Stimulated activated CD8-positive, alpha-beta memory T cell treated with anti-CD3 and anti-CD28 coated beads, Interleukin-15, amount 100 ng/mL, for 24 hours (primary cell): ENCODE results near the gene ORM1.
A peak's percentile ranks its signal among the peaks of the same experiment; 100 is the strongest.

Experiments used
- DNase-seq: peaks from one replicate; pipeline ENCODE4 v3.0.0-alpha.2; 2020; ENCODE audit warnings: low read depth

The ORM1 gene

DNA sequence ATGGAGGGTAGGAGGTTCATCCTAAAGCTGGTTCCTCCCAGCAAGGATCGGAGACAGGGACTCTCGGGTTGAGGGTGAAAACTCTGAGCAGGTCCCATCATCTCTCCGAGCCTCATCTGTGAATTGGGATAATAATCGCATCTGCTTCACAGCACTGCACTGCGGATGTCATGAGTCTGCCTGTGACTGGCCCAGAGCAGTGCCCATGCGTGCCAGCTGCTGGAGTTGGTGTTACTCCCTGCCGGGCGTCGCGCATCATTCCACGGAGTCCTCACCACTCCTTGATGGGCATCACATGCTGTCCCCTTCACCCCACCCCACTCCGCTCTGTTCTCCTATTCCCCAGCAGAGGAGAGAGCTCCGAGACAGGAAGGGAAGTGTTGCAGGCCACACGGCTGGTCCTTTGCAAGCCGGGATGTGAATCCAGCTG is 35.1 kb upstream of the ORM1 start:
- DNase-seq: no peak

DNA sequence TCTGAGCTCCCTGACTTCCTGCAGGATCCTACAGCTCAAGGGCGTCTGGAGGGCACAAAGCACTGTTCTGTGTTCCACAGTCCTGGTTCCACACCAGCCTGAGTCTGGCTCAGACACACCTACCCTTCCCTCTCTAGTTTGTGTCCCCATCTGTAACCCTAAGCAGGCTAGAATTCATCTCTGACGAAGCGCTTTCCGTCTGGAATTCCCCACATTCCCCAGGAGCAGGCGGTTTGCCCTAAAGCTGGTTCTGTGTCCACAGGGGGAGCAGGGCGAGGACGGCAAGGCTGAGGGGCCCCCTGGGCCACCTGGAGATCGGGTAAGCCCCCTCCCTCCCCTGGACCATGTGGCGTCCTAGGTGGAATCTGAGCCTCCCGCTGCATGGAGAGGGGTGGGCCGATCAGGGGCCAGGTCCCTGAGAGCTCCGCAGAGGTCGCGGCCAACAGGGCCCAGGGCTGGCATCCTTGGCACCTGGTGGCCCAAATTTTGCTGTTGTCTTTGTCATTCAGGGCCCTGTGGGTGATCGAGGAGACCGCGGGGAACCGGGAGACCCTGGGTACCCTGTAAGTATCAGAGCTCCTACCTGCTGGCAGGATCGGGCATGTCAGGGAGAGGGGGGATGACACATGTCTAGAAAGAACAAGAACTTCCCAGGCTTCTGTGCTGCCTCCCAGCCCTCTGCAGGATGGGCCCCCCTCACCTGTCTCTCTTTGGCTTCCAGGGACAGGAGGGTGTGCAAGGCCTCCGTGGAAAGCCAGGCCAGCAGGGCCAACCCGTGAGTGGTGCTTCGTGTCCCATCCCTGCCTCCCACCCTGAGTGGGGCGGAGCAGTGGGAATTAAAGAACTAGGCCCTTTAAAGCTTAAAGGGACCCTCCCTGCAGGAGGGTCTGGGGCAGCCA is 34.5 kb upstream of the ORM1 start:
- no peak for DNase-seq

DNA sequence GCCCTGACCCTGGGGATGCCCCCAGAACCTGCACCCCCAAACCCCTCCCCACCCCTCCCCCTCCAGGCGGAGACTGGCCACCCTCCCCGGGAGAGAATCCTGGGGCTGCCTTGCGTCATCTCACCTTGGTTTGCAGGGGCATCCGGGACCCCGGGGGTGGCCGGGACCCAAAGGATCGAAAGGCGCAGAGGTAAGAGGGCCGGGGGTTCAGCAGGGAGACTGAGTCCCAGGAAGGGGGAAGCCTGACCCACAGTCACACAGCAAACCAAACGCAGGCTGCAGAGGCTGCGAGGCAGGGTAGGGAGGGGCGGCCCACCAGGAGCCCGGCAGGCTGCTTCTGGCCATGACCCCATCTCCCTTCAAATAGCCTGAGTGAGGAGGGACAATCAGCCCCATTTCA is 33.8 kb upstream of the ORM1 start:
- no peak for DNase-seq

DNA sequence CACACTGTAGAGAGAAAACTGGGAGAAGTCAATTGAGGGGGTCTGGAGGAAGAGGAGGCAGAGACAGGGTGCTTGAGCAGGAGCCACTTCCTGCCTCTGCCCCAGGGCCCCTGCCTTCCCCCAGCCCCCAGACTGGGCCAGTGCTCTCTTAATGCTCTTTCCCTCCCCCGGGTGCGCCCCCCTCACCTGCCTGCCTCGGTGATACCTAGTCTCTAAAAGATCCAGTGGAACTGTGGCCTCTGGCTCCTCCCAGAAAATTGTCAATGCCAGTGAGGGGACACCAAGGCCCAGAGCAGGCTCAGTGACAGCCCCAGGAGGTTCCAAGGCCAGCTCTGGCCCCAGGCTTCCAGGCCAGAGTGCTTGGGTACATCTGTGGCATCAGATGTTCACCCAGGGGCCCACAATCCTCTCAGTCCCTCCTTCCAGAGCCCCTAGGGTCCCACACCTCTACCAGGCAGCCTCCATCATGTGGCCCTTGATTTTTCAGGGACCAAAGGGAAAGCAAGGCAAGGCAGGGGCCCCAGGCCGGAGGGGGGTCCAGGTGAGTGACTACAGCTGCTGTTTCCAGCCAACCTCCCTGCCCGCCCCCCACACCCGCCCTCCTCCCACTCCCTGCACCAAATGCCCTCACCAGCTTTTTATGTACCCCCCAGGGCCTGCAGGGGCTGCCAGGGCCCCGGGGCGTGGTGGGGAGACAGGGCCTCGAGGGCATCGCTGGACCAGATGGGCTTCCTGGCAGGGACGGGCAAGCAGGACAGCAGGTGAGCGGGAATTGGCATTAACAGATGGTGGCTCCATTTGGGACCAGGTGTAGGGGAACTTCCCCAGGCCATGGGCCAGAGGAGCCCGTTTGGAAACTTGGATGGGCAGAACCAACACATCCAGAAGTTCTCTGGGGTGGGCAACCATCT is 33.1 kb upstream of the ORM1 start:
- no peak for DNase-seq

DNA sequence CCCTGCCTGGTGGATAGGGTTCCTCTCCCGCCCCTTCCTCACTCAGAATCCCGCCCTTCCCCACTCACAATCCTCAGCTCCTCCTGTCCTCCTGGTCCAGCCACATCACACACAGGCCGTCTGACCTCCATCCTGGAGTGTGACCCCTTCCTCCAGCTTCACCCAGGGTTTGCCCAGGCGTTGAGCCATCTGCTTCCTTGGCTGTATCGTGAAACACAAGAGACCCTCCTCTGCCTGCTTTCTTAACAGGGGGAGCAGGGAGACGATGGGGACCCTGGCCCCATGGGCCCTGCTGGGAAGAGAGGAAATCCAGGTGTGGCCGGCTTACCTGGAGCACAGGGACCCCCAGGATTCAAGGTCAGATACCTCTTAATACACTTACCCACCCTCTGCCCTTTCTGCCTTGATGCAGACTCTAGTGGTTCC is 32.3 kb upstream of the ORM1 start:
- DNase-seq: no peak

DNA sequence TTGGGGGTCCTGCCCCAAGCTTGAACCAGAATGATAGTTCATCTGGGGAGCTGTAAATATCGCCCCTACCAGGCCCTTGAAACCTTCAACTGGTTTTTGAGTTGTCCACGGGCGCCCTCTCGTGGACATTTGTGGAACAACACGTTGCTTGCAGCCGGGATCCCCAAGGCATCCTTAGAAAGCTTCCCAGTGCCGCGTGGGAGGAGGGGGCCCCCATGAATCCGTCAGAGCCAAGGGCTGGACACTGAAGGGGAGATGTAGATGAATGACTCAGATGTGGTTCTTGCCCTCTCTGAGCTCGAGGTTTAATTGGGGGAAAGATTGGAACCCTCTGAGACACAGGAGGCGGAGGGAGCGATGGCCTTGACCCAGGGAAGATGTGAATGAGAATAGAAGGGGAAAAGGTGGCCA is 31.8 kb upstream of the ORM1 start:
- peak; percentile 65 for DNase-seq

DNA sequence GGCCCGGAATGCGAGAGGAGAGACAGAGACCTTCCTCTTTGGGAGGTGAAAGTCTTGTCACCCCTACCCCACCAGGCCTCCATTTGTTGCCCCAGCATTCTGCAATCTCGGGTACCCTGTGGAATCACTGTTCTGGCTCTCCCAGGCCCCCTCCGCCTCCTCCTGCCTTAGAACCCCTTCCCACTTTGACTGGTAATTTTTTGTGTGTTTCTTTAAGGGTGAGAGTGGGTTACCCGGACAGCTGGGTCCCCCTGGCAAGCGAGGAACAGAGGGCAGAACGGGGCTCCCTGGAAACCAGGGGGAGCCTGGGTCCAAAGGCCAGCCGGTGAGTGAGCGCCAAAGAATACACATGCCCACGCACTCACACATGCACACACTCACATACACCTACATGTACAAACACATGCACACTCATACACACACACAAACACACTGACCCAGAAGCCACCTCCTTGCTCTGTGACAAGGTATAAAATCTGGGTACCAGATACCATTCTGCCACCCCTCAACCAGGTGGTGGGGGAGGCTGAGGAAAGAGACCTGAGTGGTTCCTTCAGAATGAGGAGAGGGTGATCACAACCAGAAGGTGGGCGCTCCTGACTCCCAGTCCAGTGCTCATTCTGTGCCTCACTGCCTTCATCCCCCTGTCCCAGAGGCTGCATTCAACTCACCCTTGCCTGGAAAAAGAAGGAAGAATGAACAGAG is 30.9 kb upstream of the ORM1 start:
- no peak for DNase-seq

DNA sequence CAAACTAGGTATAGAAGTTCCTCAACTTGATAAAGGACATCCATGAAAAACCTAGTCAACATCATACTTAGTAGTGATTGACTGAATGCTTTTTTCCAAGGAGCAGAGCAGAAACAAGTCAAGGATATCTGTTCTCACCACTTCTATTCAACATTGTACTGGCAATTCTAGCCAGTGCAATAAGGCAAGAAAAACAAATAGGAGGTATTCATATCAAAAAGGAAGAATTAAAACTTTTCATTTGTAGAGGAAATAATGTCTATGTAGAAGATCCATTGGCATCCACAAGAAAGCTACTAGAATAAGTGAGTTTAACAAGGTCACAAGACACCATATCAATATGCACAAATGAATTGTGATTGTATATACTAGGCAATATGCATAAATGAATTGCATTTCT is 28.2 kb upstream of the ORM1 start:
- no peak for DNase-seq

DNA sequence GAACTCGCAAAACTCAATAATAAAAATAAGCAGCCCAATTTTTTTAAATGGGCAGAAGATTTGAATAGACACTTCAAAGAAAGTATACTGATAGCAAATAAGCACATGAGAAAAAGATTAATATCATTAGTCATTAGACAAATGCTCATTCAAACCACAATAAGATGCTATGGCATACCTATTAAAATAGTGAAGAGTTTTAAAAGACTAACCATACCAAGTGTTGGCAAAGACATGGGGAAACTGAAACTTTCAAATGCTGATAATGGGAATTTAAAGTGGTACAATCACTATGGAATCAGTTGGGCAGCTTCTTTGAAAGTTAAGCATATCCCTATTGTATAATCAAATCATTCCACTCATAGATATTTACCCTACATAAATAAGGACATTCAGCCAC is 26.6 kb upstream of the ORM1 start:
- no peak for DNase-seq

DNA sequence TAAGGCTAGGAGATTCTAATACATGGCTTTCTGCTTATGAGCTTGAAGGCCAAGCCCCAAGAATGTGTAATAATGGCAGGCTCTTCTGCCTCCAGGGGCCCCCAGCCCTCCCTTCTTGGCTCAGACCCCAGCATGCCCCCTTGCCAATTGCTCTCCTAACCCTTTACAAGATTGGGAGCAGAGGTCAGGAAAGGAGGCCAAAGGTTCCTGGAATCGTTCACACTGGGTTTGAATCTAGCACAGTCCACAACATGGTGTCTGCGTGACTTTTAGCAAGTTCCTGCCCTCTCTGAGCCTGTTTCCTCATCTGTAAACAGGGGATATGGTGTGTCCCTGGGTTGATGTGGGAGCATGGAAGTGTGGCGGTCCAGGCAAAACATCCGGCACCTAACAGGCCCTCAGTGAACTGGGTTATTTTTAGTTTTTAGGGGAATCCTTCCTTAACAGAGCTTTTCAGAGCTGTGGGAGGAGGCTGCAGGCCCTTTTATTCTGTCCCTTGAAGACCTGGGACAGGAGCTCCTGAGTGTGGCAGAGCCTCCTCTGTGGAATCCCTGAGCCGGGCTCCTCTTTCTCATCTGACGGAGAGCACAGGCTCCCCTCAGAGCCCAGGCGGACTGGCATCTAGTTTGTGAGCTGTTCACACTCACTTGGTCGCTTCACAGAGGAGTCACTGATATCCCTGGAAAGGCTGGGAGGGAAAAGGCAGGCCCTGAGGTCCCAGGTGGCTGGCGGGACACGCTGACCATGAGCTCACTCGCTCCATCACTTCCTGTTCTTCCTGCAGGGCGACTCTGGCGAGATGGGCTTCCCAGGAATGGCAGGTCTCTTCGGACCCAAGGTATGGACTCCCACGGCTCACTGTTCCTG is 23.4 kb upstream of the ORM1 start:
- DNase-seq: no peak

DNA sequence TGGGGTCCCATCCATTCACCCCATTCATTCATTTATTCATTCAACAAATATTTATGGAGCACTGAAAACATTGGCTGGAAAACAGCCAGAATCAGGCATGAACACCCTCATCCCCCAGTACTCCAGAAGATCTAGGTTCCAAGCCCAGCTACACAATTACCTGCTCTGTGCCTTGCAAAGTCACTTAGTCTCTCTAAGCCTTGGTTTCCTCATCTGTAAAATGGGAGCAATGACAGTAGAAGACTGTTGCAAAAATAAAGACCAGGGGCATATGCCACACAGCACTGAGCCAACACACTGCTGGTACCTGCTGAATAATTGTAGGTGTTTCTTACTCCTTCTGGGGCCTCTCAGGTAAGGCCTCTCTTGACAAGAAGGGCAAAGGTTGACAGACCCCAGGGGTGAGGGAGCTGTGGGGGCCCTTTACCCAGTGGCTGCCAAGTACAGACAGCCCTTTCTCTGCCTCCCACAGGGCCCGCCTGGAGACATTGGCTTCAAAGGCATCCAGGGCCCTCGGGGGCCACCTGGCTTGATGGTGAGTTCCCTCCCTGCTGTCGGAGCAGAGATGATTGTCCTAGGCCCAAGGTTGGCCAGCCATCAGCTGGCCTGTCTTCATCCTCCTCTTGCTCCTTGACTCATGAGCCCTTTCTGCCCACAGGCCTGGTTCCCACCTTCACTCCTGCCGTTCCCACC is 22.6 kb upstream of the ORM1 start:
- no peak for DNase-seq

DNA sequence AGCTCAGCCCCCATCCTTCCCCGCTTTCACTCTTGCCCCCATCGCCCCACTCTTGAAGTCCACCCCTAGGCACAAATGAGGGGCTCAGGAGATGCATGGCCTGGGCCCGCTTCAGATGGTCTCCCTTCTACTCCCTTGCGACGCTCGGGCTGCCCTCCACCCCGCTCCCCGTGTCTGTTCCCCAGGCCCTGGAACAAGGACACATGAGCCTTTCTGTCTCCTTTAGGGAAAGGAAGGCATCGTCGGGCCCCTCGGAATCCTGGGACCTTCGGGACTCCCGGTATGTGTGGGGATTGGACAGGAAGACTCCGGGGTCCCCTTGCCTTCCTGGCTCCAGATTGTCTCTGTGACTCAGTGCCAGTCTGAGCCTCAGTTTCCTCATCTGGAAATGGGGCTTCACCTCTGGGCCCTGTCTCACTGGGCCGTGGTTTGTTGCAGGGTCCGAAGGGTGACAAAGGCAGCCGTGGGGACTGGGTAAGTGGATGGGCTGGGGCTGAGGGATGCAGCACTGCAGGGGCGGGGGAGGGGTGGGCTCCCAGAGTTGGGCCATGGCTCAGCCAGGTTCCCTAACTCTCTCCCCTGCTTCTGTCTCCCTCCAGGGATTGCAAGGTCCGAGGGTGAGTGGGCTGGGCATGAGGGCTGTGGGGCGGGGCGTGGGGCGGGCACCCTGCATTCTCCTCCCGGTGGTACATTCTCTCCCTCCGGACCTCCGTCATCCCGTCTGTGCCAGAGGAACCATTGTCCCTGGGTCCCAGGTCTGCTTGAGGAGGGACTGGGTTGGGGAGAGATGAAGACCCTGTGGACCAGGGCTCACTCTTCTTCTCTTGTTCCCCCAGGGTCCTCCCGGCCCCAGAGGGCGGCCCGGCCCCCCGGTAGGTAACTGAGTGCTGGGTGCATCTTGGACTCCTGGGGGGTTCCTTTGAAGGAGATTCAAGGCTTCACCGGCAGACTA is 21.8 kb upstream of the ORM1 start:
- no peak for DNase-seq

DNA sequence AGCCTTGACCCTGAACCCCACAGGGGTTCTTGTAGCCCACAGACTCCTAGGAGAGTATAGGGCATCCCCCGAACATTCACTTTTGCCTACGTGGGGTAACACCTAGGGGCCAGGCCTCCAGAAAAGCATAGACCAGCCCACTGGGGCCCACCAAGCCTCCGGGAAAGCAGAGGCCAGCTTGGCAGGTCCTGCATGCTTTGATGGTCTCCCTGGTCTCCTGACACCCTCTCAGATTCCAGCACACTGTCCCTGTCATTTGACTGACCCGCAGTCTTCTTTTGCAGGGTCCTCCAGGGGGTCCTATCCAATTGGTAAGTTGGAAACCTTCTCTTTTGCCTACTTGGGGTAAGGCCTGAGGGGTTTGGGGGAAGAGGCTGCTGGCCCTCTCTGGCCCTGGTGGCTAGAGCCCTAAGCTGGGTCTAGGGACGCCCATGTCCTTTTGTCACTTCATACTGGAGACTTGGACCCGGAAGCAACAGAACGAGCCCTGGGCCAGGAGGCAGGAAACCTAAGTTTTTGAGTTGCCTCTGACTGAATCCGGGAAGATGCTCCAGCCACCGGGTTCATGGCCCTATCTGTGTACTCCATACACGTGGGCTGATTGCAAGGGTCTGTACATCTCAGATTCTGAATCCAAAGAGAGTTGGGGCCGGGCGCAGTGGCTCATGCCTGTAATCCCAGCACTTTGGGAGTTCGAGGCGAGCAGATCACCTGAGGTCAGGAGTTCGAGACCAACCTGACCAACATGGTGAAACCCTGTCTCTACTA is 20.9 kb upstream of the ORM1 start:
- no peak for DNase-seq

DNA sequence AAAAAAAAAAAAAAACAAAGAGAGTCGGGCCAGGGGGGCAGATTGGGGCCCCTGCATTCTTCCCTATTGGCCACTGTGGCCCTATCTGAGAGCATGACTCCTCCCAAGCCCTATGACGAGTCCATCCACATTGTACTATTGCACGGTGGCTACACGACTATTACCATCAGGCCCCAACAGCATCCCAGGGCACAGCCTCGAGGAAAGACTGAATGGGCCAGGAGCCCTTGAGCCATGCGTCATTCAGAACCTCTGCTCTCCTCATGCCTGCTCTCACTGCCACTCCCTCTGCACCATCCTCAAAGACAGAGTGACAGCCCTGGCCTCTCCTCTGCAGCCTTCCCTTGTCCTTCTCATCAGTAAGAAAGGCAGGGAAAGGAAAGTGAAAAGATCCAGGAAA is 20.2 kb upstream of the ORM1 start:
- DNase-seq: no peak

DNA sequence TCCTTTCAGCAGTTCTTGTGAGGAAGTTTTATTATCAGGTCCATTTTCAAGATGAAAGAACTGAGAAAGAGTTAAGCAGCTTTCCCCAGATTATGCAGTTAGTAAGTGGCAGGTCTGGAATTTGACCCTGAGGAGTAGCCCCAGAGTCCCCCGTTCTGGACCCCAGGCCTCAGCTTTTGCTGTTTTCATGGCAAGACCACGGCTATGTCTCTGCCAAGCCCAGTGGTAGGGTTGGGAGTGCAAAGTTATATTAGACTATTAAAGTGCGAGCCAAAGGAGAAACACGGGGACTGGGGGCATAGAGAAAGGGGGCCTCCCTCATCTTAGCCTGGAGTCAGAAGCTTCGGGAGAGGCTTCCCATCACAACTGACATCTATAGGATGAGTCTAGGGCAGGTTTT is 19.3 kb upstream of the ORM1 start:
- DNase-seq: no peak

DNA sequence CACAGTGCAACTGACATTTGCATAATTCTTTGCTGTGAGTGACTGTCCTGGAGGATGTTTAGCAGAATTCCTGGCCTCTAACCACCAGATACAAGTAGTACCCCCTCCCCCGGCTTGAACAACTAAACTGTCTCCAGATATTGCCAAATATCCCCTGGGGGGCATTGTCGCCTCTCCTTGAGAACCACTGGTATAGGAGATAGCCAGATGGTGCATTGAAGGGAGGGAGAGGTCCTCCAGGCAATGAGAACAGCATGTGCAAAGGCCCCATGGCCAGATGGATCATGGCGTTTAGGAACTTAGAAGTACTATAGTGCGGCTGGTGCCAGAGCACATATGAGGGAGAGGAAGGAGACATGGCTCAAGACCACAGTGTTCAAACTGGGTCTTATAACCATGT is 18.9 kb upstream of the ORM1 start:
- no peak for DNase-seq

DNA sequence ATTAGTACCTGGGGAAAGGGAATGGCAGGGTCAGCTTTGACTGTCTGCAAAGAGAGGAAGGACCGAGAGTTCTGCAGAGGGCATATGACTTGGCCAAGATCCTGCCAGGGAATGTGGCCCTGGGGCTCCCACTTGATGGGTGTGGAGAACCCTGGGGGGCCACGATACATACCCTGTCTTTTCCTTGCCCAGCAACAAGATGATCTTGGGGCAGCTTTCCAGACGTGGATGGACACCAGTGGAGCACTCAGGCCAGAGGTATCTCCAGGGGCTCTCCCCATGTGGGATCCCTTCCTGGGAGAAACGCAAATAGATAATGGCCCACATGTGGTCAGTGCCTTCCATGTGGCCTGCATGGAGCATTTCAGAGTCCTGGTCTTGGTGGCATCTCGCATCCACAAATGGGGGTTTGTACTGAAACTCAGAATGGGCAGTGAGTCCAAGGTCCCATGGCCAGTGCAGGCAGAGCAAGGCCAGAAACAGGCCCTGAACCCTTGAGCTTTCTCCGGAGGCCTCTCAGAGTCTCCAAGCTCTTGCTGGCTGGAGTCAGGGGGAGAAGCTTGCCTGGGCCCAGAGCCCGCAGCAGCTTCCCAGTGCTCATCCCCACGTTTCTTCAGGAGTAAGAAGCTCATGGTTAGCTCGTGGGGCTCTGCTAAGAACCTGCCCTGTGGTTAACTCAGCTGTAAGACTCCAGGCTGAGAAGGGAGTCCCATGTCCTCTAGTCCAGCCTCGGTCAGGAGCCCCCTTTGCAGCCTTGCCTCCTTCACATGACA is 18.3 kb upstream of the ORM1 start:
- DNase-seq: no peak

DNA sequence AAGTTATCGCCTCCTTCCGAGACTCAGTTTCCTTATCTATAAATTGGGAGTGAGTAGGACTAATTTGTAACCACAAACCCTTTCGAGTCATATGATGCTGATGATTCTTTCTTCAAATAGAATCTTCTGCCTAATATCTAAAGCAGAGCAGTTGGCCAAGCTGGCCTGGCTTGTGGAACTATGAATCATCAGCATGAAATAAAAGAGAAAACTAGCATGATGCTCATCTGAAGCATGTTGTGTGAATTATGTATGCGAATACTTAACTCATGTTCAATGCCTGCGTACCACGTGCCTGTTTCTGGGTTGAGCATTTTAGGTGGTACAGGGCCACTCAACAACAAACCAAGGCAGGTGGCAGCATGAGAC is 15.0 kb upstream of the ORM1 start:
- DNase-seq: no peak
